ENCODE results near the gene PCCA.

- no peak for TF ChIP-seq CTCF (IDR thresholded peaks at IDR 0.05)
- TF ChIP-seq POLR2A (IDR thresholded peaks at IDR 0.05) = no peak
- TF ChIP-seq POLR2AphosphoS5 (IDR thresholded peaks at IDR 0.05; ENCODE audit: insufficient read depth in 1 of 2, low read depth in 1 of 2) = no peak
These were observed 252.4 kb downstream of the PCCA start for GRCh38 chr13:100341327-100341726.

All from vagina (tissue), 2 donors.